Hepatocyte (in vitro differentiated cells): ENCODE measurements around the gene C16orf92. TPM values are rescaled to one million over a fixed set of nuclear protein-coding genes. Genes with fewer than 3 reads are reported as not detected.

Experiments used
- DNase-seq: peaks from one replicate; pipeline ENCODE4 v3.0.0-alpha.2; 2016; ENCODE audit warnings: low spot score
- H2AFZ ChIP-seq: fragments of 200-600 bp; sonication (generic); 2 replicates; pipeline ENCODE4 v1.6.0; 2016; ENCODE audit warnings: antibody characterized with exemption, mild to moderate bottlenecking
- H3K27ac ChIP-seq: fragments of 200-600 bp; sonication (generic); 2 replicates; pipeline ENCODE4 v1.5.1; 2016; ENCODE audit warnings: mild to moderate bottlenecking
- H3K27me3 ChIP-seq: fragments of 200-600 bp; sonication (generic); 2 replicates; pipeline ENCODE4 v1.6.1; 2016
- H3K36me3 ChIP-seq: fragments of 200-600 bp; sonication (generic); replicated peaks from 2 replicates; pipeline ENCODE4 v1.5.1; 2016; ENCODE audit warnings: low read depth; ENCODE audit not compliant: insufficient read depth
- H3K4me1 ChIP-seq: fragments of 200-600 bp; sonication (generic); 2 replicates; pipeline ENCODE4 v1.5.1; 2016; ENCODE audit warnings: mild to moderate bottlenecking, moderate library complexity; ENCODE audit not compliant: insufficient read depth
- H3K4me2 ChIP-seq: fragments of 200-600 bp; sonication (generic); 2 replicates; pipeline ENCODE4 v1.6.0; 2016
- H3K4me3 ChIP-seq: fragments of 200-600 bp; sonication (generic); 2 replicates; pipeline ENCODE4 v1.5.1; 2016; ENCODE audit warnings: mild to moderate bottlenecking
- H3K79me2 ChIP-seq: fragments of 200-600 bp; sonication (generic); 2 replicates; pipeline ENCODE4 v1.6.0; 2017; ENCODE audit warnings: mild to moderate bottlenecking
- H3K9me2 ChIP-seq: fragments of 200-600 bp; sonication (generic); replicated peaks from 2 replicates; pipeline ENCODE4 v1.6.0; 2017; ENCODE audit warnings: mild to moderate bottlenecking; ENCODE audit not compliant: insufficient read depth
- H3K9me3 ChIP-seq: fragments of 200-600 bp; sonication (generic); 2 replicates; pipeline ENCODE4 v1.5.1; 2016; ENCODE audit warnings: low read depth, mild to moderate bottlenecking
- H4K20me1 ChIP-seq: fragments of 200-600 bp; sonication (generic); 2 replicates; pipeline ENCODE4 v1.6.0; 2016; ENCODE audit warnings: mild to moderate bottlenecking; ENCODE audit not compliant: insufficient read depth, poor library complexity, severe bottlenecking
- EZH2 ChIP-seq: fragments of 200-600 bp; sonication (generic); IDR thresholded peaks from 2 replicates; pipeline ENCODE4 v1.6.1; 2016; ENCODE audit warnings: antibody characterized with exemption, mild to moderate bottlenecking, borderline replicate concordance
- EZH2phosphoT487 ChIP-seq: fragments of 200-600 bp; sonication (generic); IDR thresholded peaks from one replicate; pipeline ENCODE4 v1.6.1; 2018; ENCODE audit warnings: antibody characterized with exemption, mild to moderate bottlenecking, low read depth, moderate library complexity; ENCODE audit not compliant: unreplicated experiment, severe bottlenecking
- WGBS: methylation state at CpG from one replicate; pipeline ENCODE4 v1.1.6; 2016; ENCODE audit warnings: low lambda C conversion rate; ENCODE audit errors: missing lambda C conversion rate; 5-methylcytosine and 5-hydroxymethylcytosine counted together
- polyA plus RNA-seq: library from polyadenylated mRNA; unstranded; fragments of >200 nt; fragmentation: Nextera tagmentation; extraction: Ambion mirVana; gene quantifications from 2 replicates; pipeline ENCODE4 v1.2.1, GENCODE V29; 2016
- total RNA-seq: library from RNA; depleted of rRNA; stranded (reverse); fragments of >200 nt; gene quantifications from 2 replicates; pipeline ENCODE4 v1.2.3, GENCODE V29; 2014
- TF ChIP-seq, protein P1 (sequence below): fragments of 200-600 bp; sonication (generic); IDR thresholded peaks from 2 replicates; pipeline ENCODE4 v1.5.1; 2016; ENCODE audit warnings: antibody characterized with exemption, mild to moderate bottlenecking; ENCODE audit not compliant: poor library complexity

The C16orf92 gene
- total and polyA plus RNA-seq, 2 experiments from 2014 or later: not detected

DNA sequence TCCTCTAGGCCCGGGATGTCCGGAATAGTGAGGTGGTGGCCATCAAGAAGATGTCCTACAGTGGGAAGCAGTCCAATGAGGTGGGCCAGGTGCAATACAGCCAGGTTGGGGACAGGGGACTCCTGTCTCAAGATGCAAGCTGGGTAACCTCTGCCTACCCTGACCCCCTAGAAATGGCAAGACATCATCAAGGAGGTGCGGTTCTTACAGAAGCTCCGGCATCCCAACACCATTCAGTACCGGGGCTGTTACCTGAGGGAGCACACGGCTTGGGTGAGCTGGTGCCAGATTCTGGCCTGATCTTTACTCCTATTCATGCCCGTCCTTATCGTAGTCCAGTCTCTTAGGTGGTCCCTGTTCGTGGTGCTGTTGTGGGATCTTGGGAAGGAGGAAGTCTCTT lies 44.9 kb upstream of the C16orf92 start:
- Histone ChIP-seq H3K4me3 (no peak overlapping the region), H3K27me3 (no peaks in the 10 kb centered on the region), H3K9me3 (no peaks in the 10 kb centered on the region), H3K4me2 (no peak overlapping the region), H3K79me2 (peaks cover 41% of the 10 kb centered on the region), H4K20me1 (peaks cover 43% of the 10 kb centered on the region), H3K9me2 (no peaks in the 10 kb centered on the region), H3K27ac (no peak overlapping the region), H2AFZ (no peak overlapping the region), H3K4me1 (peaks cover 20% of the 10 kb centered on the region), H3K36me3 (no peaks in the 10 kb centered on the region)
- TF ChIP-seq EZH2: no peak
- TF ChIP-seq, protein P1, sequence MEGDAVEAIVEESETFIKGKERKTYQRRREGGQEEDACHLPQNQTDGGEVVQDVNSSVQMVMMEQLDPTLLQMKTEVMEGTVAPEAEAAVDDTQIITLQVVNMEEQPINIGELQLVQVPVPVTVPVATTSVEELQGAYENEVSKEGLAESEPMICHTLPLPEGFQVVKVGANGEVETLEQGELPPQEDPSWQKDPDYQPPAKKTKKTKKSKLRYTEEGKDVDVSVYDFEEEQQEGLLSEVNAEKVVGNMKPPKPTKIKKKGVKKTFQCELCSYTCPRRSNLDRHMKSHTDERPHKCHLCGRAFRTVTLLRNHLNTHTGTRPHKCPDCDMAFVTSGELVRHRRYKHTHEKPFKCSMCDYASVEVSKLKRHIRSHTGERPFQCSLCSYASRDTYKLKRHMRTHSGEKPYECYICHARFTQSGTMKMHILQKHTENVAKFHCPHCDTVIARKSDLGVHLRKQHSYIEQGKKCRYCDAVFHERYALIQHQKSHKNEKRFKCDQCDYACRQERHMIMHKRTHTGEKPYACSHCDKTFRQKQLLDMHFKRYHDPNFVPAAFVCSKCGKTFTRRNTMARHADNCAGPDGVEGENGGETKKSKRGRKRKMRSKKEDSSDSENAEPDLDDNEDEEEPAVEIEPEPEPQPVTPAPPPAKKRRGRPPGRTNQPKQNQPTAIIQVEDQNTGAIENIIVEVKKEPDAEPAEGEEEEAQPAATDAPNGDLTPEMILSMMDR: no peak
- no peak for TF ChIP-seq EZH2phosphoT487
- DNase-seq: no peak
- WGBS: 97% methylated on average over 9 of the region's 9 CpGs

DNA sequence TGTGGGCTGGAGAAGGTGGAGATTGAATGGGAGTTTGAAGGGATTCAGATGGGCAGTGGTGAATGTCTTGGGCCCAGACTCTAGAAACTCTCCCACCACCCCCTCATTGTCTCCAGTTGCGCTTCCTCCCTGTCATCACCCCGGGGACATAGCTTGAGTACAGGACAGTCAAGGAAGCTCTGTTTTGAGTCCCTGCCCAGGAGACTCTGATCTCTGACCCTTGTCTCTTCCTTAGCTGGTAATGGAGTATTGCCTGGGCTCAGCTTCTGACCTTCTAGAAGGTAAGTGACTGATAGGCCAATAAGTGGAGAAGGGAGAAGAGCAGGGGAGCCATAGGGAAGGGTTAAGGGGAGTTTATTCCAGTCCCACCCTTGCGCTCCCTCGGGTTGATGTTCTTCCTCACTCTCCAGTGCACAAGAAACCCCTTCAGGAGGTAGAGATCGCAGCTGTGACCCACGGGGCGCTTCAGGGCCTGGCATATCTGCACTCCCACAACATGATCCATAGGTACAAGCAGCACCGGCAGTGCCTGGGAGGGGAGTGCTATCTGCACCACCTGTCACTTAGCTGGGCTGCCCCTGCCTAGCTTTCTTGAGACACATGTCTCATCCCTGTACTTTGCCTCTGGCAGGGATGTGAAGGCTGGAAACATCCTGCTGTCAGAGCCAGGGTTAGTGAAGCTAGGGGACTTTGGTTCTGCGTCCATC lies 44.3 kb upstream of the C16orf92 start:
- TF ChIP-seq EZH2 (no peak), EZH2phosphoT487 (no peak)
- TF ChIP-seq, protein P1: no peak
- WGBS: 97% methylated on average over 9 of the region's 9 CpGs
- H2AFZ ChIP-seq: no peak overlapping the region
- H3K36me3 ChIP-seq: no peaks in the 10 kb centered on the region
- peaks cover 20% of the 10 kb centered on the region for H3K4me1 ChIP-seq
- peaks cover 43% of the 10 kb centered on the region for H4K20me1 ChIP-seq
- H3K9me2 ChIP-seq: no peaks in the 10 kb centered on the region
- no peaks in the 10 kb centered on the region for H3K27me3 ChIP-seq
- peaks cover 41% of the 10 kb centered on the region for H3K79me2 ChIP-seq
- H3K4me2 ChIP-seq: no peak overlapping the region
- H3K4me3 ChIP-seq: no peak overlapping the region
- H3K27ac ChIP-seq: no peak overlapping the region
- H3K9me3 ChIP-seq: no peaks in the 10 kb centered on the region
- no peak for DNase-seq

DNA sequence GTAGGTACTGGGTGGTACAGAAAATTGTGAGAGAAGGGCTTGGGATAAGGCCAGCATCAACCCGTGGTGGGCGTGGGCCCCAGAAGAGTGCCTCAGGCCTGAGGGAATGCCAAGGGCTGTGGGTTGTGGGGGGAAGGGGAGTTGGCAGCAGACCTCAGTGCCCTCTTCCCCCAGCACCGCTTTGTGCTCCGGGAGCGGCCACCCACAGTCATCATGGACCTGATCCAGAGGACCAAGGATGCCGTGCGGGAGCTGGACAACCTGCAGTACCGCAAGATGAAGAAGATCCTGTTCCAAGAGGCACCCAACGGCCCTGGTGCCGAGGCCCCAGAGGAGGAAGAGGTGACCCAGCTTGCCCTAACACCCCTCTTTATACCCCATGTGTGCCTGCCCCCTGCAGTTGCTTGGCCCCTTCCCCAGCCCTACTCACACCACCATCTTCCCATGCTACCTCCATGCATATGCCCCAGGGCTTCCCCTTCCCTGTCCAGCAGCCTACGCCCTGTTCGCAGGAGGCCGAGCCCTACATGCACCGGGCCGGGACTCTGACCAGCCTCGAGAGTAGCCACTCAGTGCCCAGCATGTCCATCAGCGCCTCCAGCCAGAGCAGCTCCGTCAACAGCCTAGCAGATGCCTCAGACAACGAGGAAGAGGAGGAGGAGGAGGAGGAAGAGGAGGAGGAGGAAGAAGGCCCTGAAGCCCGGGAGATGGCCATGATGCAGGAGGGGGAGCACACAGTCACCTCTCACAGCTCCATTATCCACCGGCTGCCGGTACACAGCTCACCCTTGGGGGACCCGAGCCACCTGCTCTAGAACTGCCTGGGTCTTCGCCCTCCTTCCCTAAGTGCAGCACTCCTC lies 40.2 kb upstream of the C16orf92 start:
- 95% methylated on average over 24 of the region's 24 CpGs for WGBS
- Histone ChIP-seq H3K9me2 (no peaks in the 10 kb centered on the region), H3K36me3 (no peaks in the 10 kb centered on the region), H3K9me3 (no peaks in the 10 kb centered on the region), H3K4me3 (no peak overlapping the region), H3K27me3 (no peaks in the 10 kb centered on the region), H3K27ac (no peak overlapping the region), H4K20me1 (peaks cover 7% of the 10 kb centered on the region), H2AFZ (no peak overlapping the region), H3K4me1 (no peaks in the 10 kb centered on the region), H3K4me2 (no peak overlapping the region), H3K79me2 (peaks cover 2% of the 10 kb centered on the region)
- TF ChIP-seq, protein P1: no peak
- no peak for TF ChIP-seq EZH2
- TF ChIP-seq EZH2phosphoT487: no peak
- no peak for DNase-seq
